Heart left ventricle (tissue), 13 donors: ENCODE measurements around the gene SHROOM3.

Experiments used
- POLR2A ChIP-seq, 2 donors: fragments of 450-650 bp; IDR thresholded peaks; one replicate each; pipeline ENCODE4 v1.6.1; 2017; ENCODE audit warnings: antibody characterized with exemption in 2 of 2, mild to moderate bottlenecking in 2 of 2, moderate library complexity in 2 of 2
- TF ChIP-seq, protein P1 (sequence below), 12 donors: fragments of 200-600 bp; sonication (generic) in 4 of 12; IDR thresholded peaks; one replicate each; pipeline versions ENCODE4 v1.5.0 to v1.8.0; 2018 to 2022; ENCODE audit warnings: antibody characterized with exemption in 12 of 12, mild to moderate bottlenecking in 5 of 12
- donor health status: ischemic (EF 13 %, LVEDD 7.1; RV severe dilation, severe dysfunction).
- donor health status: DM: no; HTN: yes; CAD: no.
- donor health status: DM: no; HTN: no; CAD: no.
- donor health status: ischemic (EF 25% LVEDD 6.9; RV normal size, moderate dysfunction).
- donor health status: ischemic (EF 25% LVEDD 5.7; RV mildly dilated, moderate dysfunction).
- donor health status: ischemic (EF 35%, LVEDD 5.7; RV mildly dilated, moderate dysfunction).
- donor health status: nonischemic (EF 11% LVEDD 7.7; RV severe dilation, severe dysfunction).
- donor health status: DM: yes; HTN: yes; CAD: no.
- donor health status: PGD.
- donor health status: ischemic (EF 29% LVEDD 5.4; RV normal size, mild dysfunction).
- donor health status: nonischemic (EF 23%, LVEDD 6.1; RV moderate dilation, normal function).

DNA sequence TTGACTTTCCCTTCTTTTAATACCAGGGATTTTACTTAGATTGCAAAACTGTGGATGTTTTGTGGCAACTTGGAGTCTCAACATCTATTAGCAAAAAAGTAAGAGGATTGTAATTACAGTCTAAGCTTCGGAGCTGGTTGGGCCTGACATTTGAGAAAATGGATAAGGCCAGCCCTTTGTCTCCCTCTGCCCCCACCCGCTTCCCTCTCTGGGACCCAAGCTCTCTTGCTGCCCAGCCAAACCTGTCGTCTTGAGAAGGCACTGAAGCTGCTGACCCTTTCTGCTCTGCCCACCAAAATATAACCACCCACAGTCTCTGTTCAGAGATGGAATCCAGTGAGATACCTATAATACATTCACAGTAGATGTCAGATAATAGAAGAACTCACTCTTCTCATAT is 49.6 kb downstream of the SHROOM3 start:
- TF ChIP-seq, protein P1, sequence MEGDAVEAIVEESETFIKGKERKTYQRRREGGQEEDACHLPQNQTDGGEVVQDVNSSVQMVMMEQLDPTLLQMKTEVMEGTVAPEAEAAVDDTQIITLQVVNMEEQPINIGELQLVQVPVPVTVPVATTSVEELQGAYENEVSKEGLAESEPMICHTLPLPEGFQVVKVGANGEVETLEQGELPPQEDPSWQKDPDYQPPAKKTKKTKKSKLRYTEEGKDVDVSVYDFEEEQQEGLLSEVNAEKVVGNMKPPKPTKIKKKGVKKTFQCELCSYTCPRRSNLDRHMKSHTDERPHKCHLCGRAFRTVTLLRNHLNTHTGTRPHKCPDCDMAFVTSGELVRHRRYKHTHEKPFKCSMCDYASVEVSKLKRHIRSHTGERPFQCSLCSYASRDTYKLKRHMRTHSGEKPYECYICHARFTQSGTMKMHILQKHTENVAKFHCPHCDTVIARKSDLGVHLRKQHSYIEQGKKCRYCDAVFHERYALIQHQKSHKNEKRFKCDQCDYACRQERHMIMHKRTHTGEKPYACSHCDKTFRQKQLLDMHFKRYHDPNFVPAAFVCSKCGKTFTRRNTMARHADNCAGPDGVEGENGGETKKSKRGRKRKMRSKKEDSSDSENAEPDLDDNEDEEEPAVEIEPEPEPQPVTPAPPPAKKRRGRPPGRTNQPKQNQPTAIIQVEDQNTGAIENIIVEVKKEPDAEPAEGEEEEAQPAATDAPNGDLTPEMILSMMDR (IDR thresholded peaks at IDR 0.05) = no peak
- TF ChIP-seq POLR2A (IDR thresholded peaks at IDR 0.05) = no peak
